Panc1 (cell line): ENCODE data around the gene UGT1A6.

ENCODE experiments used
- CTCF ChIP-seq: fragments of 450-650 bp; IDR thresholded peaks from 2 replicates; pipeline ENCODE4 v1.5.1; 2017; ENCODE audit warnings: mild to moderate bottlenecking
- REST ChIP-seq, 2 experiments: IDR thresholded peaks; 2 replicates each; pipeline ENCODE4 v1.6.1; 2011 to 2012; ENCODE audit warnings: low read depth in 2 of 2, control low read depth in 1 of 2, low read length in 1 of 2, mild to moderate bottlenecking in 1 of 2, moderate library complexity in 1 of 2; ENCODE audit not compliant: insufficient read depth in 1 of 2

DNA sequence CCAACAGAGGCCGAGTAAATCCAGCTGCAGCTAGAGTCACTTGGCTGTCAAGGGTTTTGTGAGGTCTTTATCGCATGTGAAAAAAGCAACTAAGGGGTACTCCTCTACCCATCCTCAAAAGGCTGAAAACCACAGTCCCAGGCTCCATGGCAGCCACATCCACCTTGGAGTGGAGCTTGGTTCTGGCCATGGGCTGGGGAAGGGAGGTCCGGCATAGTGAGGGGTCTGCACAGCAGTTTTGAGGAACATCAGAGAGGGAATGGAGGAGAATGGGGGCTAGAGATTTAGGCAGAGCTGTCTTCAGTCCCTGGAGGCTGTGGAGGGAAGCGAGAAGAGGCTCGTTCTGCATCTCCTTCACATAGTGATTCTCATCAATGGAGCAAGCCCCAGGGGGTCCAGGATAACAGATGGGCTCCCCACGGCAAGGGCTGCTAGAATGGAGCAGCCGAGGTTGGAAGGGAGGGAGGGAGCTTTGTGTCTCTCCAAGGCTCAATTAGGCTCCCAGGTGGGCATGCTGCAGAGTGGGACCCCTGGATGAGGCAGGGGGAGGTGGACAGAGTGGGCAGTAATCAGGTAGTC, 106.5 kb downstream of the UGT1A6 start:
- TF ChIP-seq REST (IDR thresholded peaks at IDR 0.05; ENCODE audit: insufficient read depth in 1 of 2, low read depth in 2 of 2, low read length in 1 of 2) (no peak), CTCF (no peak)
